Measurements from ENCODE around the gene CD40LG.

Gene CD40LG

GRCh38 chrX:136629084-136629750 is 18.7 kb upstream of the CD40LG start:
- H3K27ac ChIP-seq, result no peak overlapping the region
- no peak for TF ChIP-seq CTCF (conservative IDR thresholded peaks at IDR 0.05)

GRCh38 chrX:136630881-136631280 is 17.1 kb upstream of the CD40LG start:
- no peak for TF ChIP-seq CTCF (conservative IDR thresholded peaks at IDR 0.05)
- H3K27ac ChIP-seq, result no peak overlapping the region

GRCh38 chrX:136635235-136635634 is 12.7 kb upstream of the CD40LG start:
- no peak overlapping the region for H3K27ac ChIP-seq
- no peak for TF ChIP-seq CTCF (conservative IDR thresholded peaks at IDR 0.05)

GRCh38 chrX:136636121-136636520 is 11.8 kb upstream of the CD40LG start:
- TF ChIP-seq CTCF (conservative IDR thresholded peaks at IDR 0.05), result no peak
- no peak overlapping the region for H3K27ac ChIP-seq

- H3K27ac ChIP-seq, result no peak overlapping the region
- TF ChIP-seq CTCF (conservative IDR thresholded peaks at IDR 0.05), result no peak
These were observed 8.3 kb upstream of the CD40LG start for GRCh38 chrX:136639506-136640176.

GRCh38 chrX:136643243-136643642 is 4.7 kb upstream of the CD40LG start:
- no peak overlapping the region for H3K27ac ChIP-seq

More at GRCh38 chrX:136643243-136643642, 4.7 kb upstream of the CD40LG start:
- TF ChIP-seq CTCF (conservative IDR thresholded peaks at IDR 0.05), result no peak

Data from VCaP (cell line).